IPS DF 4.7 (cell line): ENCODE data around the gene TRIP10.

Experiments
- DNase-seq: peaks from one replicate; pipeline ENCODE4 v3.0.0-alpha.2; 2013; ENCODE audit warnings: low spot score; ENCODE audit errors: extremely low read depth

The TRIP10 gene

GRCh38 chr19:6711605-6712004 lies 27.9 kb upstream of the TRIP10 start:
- DNase-seq = no peak

- DNase-seq = no peak
These were observed 27.2 kb upstream of the TRIP10 start for GRCh38 chr19:6712231-6712630.

- no peak for DNase-seq
These were observed 26.5 kb upstream of the TRIP10 start for GRCh38 chr19:6712692-6713670.

GRCh38 chr19:6713773-6714692 lies 25.4 kb upstream of the TRIP10 start:
- no peak for DNase-seq

GRCh38 chr19:6714749-6715555 lies 24.5 kb upstream of the TRIP10 start:
- no peak for DNase-seq

- no peak for DNase-seq
These were observed 22.9 kb upstream of the TRIP10 start for GRCh38 chr19:6716610-6716970.

GRCh38 chr19:6717036-6717435 lies 22.4 kb upstream of the TRIP10 start:
- DNase-seq = no peak

GRCh38 chr19:6717441-6717971 lies 22.0 kb upstream of the TRIP10 start:
- no peak for DNase-seq

GRCh38 chr19:6718111-6718740 lies 21.3 kb upstream of the TRIP10 start:
- DNase-seq = no peak

GRCh38 chr19:6718741-6719539 lies 20.5 kb upstream of the TRIP10 start:
- DNase-seq = no peak

- DNase-seq = no peak
These were observed 20.0 kb upstream of the TRIP10 start for GRCh38 chr19:6719540-6719861.

GRCh38 chr19:6719992-6720368 lies 19.5 kb upstream of the TRIP10 start:
- no peak for DNase-seq

GRCh38 chr19:6720369-6721137 lies 18.9 kb upstream of the TRIP10 start, which contains the start of gene C3:
C3 (minus strand) TSS chr19:6720650; CDS start chr19:6720589, 61 bp downstream.
- DNase-seq = no peak

GRCh38 chr19:6721138-6721474 lies 18.4 kb upstream of the TRIP10 start:
- no peak for DNase-seq

- no peak for DNase-seq
These were observed 17.7 kb upstream of the TRIP10 start for GRCh38 chr19:6721773-6722172.

- no peak for DNase-seq
These were observed 16.3 kb upstream of the TRIP10 start for GRCh38 chr19:6723108-6723618.

GRCh38 chr19:6723738-6724137 lies 15.7 kb upstream of the TRIP10 start:
- no peak for DNase-seq

GRCh38 chr19:6724631-6725492 lies 14.6 kb upstream of the TRIP10 start:
- DNase-seq = no peak
